Islet precursor cell (in vitro differentiated cells): ENCODE measurements around the gene GAGE12E.
"Not testable (repeated sequence)": the region's sequence is repeated elsewhere in the genome, so short reads cannot be mapped to it uniquely, and the experiment has no call there.

ENCODE experiments used
- DNase-seq: peaks from one replicate; pipeline ENCODE4 v3.0.0-alpha.2; 2018

GAGE12E gene, protein sequence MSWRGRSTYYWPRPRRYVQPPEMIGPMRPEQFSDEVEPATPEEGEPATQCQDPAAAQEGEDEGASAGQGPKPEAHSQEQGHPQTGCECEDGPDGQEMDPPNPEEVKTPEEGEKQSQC

DNA sequence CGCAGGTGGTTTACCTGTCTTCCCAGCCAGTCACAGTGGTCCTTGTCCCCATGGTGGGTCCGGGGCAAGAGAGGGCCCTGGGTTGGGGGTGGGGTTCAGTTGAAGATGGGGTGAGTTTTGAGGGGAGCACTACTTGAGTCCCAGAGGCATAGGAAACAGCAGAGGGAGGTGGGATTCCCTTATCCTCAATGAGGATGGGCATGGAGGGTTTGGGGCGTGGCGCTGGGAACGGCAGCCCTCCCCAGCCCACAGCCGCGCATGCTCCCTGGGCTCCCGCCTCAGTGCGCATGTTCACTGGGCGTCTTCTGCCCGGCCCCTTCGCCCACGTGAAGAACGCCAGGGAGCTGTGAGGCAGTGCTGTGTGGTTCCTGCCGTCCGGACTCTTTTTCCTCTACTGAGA is at the start of gene GAGE12E:
Gene GAGE12E, plus strand, starts transcription at position 301 of the 400 bp plus-strand sequence. CDS start 1,155 bp downstream, outside the sequence.
- not testable (repeated sequence) for DNase-seq

DNA sequence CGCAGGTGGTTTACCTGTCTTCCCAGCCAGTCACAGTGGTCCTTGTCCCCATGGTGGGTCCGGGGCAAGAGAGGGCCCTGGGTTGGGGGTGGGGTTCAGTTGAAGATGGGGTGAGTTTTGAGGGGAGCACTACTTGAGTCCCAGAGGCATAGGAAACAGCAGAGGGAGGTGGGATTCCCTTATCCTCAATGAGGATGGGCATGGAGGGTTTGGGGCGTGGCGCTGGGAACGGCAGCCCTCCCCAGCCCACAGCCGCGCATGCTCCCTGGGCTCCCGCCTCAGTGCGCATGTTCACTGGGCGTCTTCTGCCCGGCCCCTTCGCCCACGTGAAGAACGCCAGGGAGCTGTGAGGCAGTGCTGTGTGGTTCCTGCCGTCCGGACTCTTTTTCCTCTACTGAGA is 19.2 kb upstream of the GAGE12E start, which contains the start of gene GAGE12C:
Gene GAGE12C, plus strand, starts transcription at position 301 of the 400 bp plus-strand sequence. CDS start 1,155 bp downstream, outside the sequence.
- DNase-seq = not testable (repeated sequence)

DNA sequence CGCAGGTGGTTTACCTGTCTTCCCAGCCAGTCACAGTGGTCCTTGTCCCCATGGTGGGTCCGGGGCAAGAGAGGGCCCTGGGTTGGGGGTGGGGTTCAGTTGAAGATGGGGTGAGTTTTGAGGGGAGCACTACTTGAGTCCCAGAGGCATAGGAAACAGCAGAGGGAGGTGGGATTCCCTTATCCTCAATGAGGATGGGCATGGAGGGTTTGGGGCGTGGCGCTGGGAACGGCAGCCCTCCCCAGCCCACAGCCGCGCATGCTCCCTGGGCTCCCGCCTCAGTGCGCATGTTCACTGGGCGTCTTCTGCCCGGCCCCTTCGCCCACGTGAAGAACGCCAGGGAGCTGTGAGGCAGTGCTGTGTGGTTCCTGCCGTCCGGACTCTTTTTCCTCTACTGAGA is 9.7 kb upstream of the GAGE12E start, which contains the start of gene GAGE12D:
Gene GAGE12D, plus strand, starts transcription at position 301 of the 400 bp plus-strand sequence. CDS start 1,155 bp downstream, outside the sequence.
- not testable (repeated sequence) for DNase-seq

DNA sequence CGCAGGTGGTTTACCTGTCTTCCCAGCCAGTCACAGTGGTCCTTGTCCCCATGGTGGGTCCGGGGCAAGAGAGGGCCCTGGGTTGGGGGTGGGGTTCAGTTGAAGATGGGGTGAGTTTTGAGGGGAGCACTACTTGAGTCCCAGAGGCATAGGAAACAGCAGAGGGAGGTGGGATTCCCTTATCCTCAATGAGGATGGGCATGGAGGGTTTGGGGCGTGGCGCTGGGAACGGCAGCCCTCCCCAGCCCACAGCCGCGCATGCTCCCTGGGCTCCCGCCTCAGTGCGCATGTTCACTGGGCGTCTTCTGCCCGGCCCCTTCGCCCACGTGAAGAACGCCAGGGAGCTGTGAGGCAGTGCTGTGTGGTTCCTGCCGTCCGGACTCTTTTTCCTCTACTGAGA is 9.5 kb downstream of the GAGE12E start, which contains the start of gene GAGE12F:
Gene GAGE12F, plus strand, starts transcription at position 301 of the 400 bp plus-strand sequence. CDS start 1,155 bp downstream, outside the sequence.
- not testable (repeated sequence) for DNase-seq

DNA sequence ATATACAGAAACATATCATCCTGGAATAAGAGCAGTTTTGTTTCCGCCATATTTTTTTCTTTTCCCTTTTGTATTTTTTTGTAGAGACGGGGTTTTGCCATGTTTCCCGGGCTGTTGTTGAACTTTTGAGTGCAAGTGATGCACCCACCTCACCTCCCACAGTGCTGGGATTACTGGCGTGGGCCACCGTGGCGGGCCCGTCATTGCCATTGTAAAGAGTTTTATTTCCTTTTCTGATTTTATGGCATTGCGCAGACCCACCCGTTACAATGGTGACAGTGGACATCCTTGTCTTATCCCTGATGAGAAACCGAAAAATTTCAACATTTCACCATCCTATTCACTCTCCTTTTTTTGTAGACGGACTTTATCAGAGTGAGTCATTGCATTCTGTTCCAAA is 17.6 kb downstream of the GAGE12E start:
- not testable (repeated sequence) for DNase-seq

DNA sequence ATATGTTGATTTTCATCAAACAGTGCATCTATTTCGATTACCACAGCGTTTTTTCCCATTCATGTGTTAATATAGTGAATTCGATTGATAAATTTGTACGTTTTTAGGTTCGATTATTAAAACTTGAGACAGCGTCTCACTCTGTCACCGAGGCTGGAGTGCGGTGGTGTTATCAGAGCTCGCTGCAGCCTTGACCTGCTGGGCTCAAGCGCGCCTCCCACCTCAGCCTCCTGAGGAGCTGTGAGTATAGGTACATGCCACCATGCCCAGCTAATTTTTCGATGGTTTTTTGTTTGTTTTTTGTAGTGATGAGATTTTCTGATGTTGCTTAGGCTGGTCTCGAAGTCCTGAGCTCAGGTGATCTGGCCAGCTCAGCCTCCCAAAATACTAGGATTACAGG is 18.1 kb downstream of the GAGE12E start:
- not testable (repeated sequence) for DNase-seq

DNA sequence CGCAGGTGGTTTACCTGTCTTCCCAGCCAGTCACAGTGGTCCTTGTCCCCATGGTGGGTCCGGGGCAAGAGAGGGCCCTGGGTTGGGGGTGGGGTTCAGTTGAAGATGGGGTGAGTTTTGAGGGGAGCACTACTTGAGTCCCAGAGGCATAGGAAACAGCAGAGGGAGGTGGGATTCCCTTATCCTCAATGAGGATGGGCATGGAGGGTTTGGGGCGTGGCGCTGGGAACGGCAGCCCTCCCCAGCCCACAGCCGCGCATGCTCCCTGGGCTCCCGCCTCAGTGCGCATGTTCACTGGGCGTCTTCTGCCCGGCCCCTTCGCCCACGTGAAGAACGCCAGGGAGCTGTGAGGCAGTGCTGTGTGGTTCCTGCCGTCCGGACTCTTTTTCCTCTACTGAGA is 19.0 kb downstream of the GAGE12E start, which contains the start of gene GAGE12G:
Gene GAGE12G, plus strand, starts transcription at position 301 of the 400 bp plus-strand sequence. CDS start 1,155 bp downstream, outside the sequence.
- not testable (repeated sequence) for DNase-seq

DNA sequence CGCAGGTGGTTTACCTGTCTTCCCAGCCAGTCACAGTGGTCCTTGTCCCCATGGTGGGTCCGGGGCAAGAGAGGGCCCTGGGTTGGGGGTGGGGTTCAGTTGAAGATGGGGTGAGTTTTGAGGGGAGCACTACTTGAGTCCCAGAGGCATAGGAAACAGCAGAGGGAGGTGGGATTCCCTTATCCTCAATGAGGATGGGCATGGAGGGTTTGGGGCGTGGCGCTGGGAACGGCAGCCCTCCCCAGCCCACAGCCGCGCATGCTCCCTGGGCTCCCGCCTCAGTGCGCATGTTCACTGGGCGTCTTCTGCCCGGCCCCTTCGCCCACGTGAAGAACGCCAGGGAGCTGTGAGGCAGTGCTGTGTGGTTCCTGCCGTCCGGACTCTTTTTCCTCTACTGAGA is 28.6 kb downstream of the GAGE12E start, which contains the start of gene GAGE12H:
Gene GAGE12H, plus strand, starts transcription at position 301 of the 400 bp plus-strand sequence. CDS start 1,155 bp downstream, outside the sequence.
- not testable (repeated sequence) for DNase-seq

DNA sequence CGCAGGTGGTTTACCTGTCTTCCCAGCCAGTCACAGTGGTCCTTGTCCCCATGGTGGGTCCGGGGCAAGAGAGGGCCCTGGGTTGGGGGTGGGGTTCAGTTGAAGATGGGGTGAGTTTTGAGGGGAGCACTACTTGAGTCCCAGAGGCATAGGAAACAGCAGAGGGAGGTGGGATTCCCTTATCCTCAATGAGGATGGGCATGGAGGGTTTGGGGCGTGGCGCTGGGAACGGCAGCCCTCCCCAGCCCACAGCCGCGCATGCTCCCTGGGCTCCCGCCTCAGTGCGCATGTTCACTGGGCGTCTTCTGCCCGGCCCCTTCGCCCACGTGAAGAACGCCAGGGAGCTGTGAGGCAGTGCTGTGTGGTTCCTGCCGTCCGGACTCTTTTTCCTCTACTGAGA is 38.1 kb downstream of the GAGE12E start, which contains the start of gene GAGE2A:
Gene GAGE2A, plus strand, starts transcription at position 301 of the 400 bp plus-strand sequence. CDS start 1,155 bp downstream, outside the sequence.
- not testable (repeated sequence) for DNase-seq

DNA sequence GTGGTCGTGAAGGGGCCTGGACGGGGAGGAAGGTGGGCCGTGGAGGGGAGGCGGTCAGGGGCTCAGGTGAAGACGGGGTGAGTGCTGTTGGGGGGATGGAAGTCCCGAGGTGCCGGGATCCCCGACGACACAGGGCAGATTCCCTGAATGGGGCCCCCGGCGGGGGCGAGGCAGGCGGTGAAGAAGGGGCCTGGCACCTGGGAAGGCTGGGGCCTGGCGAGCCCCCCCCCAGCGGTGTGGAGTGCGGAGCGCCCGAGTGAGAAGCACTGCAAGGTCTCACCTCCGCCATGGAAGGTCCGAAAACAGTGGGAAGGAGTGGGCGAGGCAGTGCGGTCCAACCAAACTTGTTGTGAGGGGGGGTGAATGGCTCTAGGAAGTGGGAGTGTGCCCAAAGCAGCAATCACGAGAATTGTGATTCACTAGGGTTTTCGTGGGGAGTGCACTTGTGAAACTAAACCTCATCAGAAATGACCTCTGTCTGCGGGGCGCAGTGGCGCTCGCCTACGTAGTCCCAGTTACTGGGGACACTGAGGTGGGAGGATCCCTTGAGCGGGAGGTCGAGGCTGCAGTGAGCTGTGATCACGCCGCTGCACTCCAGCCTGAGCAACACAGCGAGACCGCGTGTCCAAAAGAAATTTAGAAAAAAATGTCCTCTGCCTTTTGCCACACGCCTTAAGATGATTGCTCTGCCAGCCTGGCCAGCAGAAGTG is 38.8 kb downstream of the GAGE12E start:
- DNase-seq = not testable (repeated sequence)

DNA sequence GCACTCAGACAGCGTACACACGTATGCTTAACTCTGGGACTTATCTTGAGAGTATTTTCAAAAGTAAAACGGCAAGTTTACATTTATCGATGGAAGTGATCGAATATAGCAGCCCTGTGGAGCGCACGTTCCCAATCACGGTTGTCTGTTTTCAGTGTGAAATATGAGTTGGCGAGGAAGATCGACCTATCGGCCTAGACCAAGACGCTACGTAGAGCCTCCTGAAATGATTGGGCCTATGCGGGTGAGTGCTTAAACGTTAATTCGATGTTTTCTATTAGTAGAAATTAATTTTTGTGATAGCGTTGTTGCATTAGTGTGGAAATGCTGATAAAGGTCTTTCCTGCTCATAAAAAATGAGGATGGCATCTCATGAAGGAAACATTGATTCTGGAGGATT is 39.4 kb downstream of the GAGE12E start:
- DNase-seq = not testable (repeated sequence)

DNA sequence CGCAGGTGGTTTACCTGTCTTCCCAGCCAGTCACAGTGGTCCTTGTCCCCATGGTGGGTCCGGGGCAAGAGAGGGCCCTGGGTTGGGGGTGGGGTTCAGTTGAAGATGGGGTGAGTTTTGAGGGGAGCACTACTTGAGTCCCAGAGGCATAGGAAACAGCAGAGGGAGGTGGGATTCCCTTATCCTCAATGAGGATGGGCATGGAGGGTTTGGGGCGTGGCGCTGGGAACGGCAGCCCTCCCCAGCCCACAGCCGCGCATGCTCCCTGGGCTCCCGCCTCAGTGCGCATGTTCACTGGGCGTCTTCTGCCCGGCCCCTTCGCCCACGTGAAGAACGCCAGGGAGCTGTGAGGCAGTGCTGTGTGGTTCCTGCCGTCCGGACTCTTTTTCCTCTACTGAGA is 47.6 kb downstream of the GAGE12E start, which contains the start of gene GAGE1:
Gene GAGE1, plus strand, starts transcription at position 301 of the 400 bp plus-strand sequence. CDS start 1,155 bp downstream, outside the sequence.
- not testable (repeated sequence) for DNase-seq
